Measurements from ENCODE around the gene HS2ST1. TPM values are rescaled to one million over a fixed set of nuclear protein-coding genes. Genes with fewer than 3 reads are reported as not detected.
A peak's percentile ranks its signal among the peaks of the same experiment; 100 is the strongest.
"Not testable (repeated sequence)": the region's sequence is repeated elsewhere in the genome, so short reads cannot be mapped to it uniquely, and the experiment has no call there.

The HS2ST1 gene
- 12.0 TPM for total RNA-seq
- long read RNA-seq, full-length matches to known transcripts: 6 of 9 reads
- long read RNA-seq, partial matches to known transcripts: 1 of 9 reads
- long read RNA-seq, other reads (novel, unspliced or antisense): 2 of 9 reads

DNA sequence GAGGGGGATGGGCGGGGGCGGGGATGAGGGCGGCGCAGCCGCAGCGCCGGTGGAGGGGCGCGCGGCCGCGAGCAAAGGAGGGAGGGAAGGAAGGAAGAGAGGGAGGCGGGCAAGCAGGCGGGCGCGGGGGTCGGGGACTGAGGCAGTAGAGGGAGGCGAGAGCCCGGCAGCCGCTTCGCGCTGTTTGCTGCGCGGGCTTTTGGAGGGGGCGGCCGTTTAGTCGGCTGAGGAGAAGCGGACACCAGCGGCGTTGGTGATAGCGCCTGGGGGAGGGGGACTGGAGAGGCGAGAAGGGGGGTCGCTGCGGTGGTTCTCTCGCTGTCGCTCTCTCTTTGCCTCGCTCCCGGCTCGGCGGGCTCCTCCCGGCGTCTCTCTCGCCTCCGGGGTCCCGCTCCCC lies at the start of gene HS2ST1:
TSS of gene HS2ST1 (plus strand) at position 35 of the 397 bp plus-strand sequence.
- intact Hi-C loops (cut with micrococcal nuclease): no loop called here
- ATAC-seq (no peak), DNase-seq (no peak)

DNA sequence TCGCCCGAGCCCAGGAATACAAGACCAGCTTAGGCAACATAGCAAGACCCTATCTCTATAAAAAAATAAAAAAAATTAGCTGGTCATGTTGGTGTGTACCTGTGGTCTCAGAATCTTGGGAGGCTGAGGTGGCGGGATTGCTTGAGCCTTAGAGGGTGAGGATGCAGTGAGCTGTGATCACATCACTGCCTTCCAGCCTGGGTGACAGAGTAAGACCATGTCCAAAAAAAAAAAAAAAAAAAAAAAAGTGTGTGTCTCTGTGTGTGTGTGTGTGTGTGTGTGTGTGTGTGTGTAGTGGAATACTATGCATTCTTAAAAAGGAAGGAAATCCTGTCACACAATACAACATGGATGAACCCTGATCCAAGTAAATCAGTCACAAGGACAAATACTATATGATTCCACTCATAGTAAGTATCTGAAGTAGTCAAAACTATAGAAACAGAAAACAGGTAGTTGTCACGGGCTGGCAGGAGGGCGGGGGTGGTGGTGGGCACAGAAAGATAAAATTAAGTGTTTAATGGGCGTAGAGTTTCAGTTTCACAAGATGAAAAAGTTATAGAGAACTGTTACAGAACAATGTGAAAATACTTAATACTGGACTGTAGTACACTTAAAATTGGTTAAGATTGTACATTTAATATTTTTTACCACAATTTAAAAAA lies 48.3 kb upstream of the HS2ST1 start:
- DNase-seq (no peak), ATAC-seq (no peak)
- intact Hi-C loops (cut with micrococcal nuclease): no loop called here

DNA sequence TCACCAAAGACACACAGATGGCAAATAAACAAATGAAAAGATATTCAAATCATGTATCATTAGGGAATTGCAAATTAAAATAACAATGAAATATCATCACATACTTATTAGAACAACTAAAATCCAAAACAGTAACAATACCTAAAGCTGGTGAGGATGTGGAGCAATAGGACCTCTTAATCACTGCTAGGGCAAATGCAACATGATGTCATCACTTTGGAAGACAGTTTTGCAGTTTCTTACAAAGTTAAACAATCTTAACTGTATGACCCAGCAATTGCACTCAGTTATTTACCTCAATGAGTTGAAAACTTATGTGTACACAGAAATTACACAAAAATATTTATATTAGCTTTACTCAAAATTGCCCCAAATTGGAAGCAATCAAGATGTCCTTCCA lies 47.8 kb upstream of the HS2ST1 start:
- DNase-seq: no peak
- ATAC-seq: no peak
- intact Hi-C loops (cut with micrococcal nuclease): no loop called here

DNA sequence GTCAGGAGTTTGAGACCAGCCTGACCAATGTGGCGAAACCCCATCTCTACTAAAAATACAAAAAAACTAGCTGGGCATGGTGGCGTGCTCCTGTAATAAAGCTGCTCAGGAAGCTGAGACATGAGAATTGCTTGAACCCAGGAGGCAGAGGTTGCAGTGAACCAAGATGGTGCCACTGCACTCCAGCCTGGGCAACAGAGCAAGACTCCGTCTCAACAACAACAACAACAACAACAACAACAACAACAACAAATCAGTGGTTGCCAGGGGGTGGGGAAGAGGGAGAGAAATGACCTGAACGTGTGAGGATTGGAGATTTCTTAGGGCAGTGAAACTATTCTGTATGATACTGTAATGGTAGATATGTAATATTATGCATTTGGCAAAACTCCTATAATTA lies 47.2 kb upstream of the HS2ST1 start:
- DNase-seq; intact Hi-C loops (cut with micrococcal nuclease); ATAC-seq: not testable (repeated sequence)

DNA sequence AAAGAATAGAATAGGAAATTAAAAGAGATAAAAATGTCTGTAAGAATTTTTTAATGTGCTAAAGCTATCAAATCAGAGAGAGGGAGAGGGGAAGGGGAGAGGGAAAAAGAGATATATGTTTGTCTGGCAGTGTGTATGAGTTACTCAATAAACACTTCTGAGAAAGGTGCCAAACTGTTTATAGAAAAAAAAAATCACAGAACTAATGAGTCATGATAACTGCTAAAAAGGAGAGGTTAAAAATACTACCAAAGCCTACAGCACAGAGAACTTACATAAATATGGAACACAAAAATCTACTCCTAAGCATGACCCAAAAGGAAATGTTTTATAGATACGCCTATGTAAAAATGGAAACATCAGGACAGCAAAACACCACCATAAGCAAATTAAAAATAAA lies 46.0 kb upstream of the HS2ST1 start:
- DNase-seq (no peak), ATAC-seq (peak; percentile 13)
- intact Hi-C loops (cut with micrococcal nuclease): no loop called here

DNA sequence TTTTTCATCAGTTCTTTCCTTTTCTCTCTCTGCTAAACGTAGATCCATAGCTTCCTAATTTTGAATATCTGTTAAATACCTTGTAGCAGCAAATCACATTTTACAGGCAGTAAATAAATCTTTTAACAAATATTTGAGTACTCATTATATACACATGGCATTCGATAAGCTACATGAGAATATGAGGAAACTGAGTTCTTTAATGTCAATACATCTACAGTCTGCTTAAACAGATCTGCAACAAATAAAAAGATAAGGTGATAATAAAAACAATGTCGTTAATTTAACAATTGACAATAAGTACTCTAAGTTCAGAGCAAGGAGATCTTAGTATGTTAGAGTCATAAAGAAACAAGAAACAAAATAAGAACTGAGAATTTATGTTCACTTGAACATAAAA lies 43.4 kb upstream of the HS2ST1 start:
- DNase-seq: no peak
- intact Hi-C loops (cut with micrococcal nuclease): no loop called here
- no peak for ATAC-seq

DNA sequence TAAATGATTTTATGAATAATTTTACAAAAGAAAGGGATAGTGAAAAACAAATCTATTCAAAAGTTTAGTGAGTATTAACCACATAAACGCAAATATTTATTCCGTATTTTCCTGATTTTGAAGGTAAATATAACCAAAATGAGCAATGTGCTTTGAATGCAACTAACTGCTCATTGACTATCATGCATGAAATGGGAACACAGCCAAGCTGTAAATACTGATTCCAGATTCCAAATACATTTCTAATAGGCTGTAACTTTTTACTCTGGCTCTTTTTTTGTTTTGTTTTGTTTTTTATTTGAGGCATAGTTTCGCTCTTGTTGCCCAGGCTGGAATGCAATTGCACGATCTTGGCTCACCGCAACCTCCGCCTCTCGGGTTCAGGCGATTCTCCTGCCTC lies 42.3 kb upstream of the HS2ST1 start:
- intact Hi-C loops (cut with micrococcal nuclease): no loop called here
- DNase-seq (no peak), ATAC-seq (no peak)

DNA sequence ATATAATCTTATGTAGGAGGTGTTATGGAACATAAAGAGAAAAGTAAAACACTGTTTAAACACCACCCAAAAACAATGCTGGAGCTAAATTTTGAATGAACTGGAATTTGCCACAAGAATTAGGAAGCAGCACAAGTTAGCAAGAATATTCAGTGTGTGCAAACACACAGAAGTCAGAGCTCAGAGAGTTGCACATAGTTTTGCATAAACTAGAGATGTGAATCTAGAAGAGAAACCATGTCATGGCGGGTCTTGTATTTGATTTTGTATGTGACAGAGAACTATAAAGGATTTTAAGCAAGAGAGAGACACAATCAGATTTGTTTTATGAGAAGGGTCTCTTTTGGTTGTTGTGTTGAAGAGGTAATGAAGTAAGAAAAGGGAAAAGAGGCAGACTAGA lies 38.7 kb upstream of the HS2ST1 start:
- ATAC-seq (no peak), DNase-seq (no peak)
- intact Hi-C loops (cut with micrococcal nuclease): no loop called here

DNA sequence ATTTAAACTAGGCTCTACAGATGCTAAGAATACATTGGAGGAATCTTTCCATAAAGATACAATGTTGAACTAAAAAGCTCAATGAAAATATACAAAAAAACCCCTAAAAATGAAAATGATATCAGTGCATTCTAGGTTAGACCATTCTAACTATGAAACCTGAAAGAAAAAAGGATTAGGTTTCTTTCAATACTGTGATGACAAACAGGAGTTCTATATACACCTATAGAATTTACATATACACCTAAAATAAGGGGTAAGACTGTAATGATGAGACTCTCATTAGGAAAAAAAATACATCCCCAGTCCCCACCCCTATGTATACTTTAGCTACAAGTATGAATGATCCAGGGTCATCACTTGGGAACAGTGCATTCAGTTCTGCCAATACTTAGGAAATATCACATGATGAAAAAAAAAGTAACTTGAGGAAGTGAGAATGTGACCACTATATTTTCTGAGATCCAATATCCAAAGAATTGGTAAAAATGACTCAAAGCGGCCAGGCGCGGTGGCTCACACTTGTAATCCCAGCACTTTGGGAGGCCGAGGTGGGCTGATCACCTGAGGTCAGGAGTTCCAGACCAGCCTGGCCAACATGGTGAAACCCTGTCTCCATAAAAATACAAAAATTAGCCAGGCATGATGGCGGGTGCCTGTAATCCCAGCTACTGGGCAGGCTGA lies 26.8 kb upstream of the HS2ST1 start:
- intact Hi-C loops (cut with micrococcal nuclease): no loop called here
- no peak for DNase-seq
- no peak for ATAC-seq

DNA sequence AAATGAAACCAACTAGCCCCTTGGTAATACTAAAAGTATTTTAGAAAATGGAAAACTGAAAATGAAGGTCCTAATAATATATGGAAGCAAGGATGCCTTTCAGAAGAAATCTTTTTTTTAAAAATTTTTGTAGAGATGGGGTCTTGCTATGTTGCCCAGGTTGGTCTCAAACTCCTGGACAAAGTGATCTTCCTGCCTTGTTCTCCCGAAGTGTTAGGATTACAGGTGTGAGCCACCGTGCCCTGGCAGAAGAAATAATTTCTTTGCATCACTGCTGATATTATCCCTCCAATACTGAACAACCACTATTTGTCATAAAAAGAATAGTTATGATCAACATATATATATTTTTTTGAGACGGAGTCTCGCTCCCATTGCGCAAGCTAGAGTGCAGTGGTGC lies 26.1 kb upstream of the HS2ST1 start:
- no peak for ATAC-seq
- DNase-seq: no peak
- intact Hi-C loops (cut with micrococcal nuclease): no loop called here

DNA sequence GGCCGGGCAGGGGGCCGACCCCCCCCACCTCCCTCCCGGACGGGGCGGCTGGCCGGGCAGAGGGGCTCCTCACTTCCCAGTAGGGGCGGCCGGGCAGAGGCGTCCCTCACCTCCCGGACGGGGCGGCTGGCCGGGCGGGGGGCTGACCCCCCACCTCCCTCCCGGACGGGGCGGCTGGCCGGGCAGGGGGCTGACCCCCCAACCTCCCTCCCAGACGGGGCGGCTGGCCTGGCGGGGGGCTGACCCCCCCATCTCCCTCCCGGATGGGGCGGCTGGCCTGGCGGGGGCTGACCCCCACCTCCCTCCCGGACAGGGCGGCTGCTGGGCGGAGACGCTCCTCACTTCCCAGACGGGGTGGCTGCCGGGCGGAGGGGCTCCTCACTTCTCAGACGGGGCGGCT lies 15.0 kb upstream of the HS2ST1 start:
- intact Hi-C loops (cut with micrococcal nuclease); ATAC-seq; DNase-seq: not testable (repeated sequence)

DNA sequence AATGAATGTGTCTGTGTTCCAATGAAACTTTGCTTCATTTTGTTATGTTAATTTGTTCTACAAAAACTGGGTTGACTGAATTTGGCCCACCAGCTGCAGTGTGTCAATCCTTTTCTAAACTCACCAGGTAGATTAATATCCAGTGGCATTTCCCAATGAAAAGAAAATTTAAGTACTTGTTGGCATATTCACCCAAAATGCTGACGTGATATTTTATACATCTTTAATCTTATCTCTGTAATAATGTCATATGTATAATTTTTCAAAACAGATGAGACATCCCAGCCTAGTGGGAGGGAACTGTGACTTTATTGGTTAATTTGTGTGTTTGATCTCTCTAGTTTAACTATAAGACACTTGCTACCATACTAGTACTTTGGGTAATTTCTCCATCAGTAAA lies 8.6 kb upstream of the HS2ST1 start:
- intact Hi-C loops (cut with micrococcal nuclease): no loop called here

DNA sequence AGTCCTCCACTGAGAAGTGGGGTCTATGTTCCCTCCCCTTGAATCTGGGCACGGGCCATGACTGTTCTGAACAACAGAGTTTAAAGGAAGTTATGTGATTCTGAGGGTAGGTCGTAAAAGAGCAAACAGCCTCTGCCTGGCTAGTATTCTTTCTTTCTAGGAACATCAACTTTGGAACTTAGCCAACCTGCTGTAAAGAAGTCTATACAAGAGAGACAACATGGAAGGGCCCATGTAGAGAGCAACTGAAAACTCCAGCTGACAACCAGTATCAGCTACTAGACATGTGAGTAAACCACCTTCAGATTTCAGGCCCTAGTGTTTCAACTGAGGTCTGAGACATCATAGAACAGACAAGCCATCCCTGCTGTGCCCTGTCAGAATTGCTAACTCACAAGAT lies 8.0 kb upstream of the HS2ST1 start:
- ATAC-seq: no peak
- no peak for DNase-seq
- intact Hi-C loops (cut with micrococcal nuclease): no loop called here

More for the DNA sequence above, 8.6 kb upstream of the HS2ST1 start:
- no peak for DNase-seq
- ATAC-seq: no peak

DNA sequence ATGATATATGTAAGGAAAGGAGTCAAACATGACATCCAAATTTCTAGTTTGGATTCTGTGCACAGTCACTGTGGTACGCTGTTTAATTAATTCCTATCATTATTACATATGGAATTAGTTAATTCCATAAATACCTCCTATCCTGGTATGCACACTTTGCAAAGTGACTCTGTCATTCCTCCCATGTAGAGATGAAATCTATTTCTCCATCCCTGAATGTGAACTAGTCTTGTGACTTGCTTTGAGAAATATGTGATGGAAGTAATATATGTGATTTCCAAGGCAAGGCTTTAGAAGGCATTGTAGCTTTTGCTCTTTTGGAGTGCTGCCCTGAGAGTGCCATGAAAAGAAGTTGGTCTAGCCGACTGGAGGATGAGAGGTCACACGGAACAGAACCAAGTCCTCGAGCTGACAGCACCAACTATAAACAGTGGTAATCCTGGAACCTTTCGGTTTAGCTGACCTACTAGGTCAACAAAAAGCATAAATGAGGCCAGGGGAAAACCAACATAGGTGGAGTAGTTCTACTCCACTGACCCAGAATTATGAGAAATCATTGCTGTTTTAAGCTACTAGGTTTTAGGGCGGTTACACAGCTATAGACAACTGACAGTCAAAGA lies 2.0 kb upstream of the HS2ST1 start:
- DNase-seq: no peak
- no peak for ATAC-seq
- intact Hi-C loops (cut with micrococcal nuclease): no loop called here

DNA sequence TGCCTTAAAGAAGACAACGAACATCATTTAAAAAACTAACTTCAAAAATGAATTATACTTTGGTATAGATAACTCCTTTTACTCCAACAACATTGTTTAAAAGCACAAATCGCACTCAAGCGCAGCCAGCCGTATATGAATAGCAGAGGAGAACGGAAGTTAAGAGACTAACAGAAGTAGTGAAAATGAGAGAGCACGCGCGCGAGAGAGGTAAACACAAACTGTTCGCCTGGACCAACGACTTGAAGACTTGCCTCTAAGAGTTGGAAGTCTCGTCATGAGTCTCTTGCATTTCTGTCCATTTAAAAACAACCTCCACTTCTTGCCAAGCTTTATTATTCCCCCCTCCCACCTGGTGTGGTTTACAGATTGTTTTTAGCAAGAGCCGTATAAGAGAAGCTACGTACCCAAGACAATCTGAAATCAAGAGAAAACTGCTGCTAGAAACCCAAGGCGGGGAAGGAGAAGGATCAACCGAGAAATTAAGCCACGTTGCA lies 988 bp upstream of the HS2ST1 start:
- DNase-seq (no peak), ATAC-seq (no peak)
- intact Hi-C loops (cut with micrococcal nuclease): no loop called here

DNA sequence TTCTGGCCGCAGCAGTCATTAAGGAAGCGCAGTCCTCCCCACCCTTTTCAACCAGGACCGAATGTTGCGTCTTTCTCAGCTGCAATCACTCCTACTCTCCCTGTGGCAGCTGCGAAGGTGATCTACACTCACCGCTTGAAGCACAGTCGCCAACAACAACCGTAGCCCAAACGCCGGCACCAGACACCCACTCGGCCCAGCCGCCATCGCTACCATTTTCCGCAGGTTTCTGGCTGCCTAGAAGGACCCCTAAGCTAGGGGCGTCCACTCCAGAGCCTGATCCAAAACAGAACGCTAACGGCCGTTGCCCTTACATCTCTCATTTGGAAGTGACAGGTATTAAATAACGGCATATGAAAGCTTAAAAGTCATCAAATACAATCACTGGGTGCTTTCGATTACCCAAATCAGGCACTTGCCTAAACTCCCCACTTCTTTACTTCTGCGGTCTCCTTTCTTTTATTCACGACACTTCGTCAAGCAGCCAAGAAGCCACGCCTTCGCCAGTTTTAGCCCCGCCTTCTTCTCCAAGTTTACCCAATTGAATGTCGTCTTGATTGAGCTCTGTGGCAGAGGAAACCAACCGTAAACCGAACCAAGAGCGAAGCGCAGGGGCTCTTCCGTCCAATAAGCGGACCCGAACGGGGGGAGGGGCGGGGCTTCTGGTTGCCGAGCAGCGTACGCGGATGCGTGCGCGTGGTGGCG lies 387 bp upstream of the HS2ST1 start, which contains the start of gene SELENOF:
TSS of gene SELENOF (minus strand) at position 231 of the 705 bp plus-strand sequence. CDS start at position 216, 15 bp downstream.
- peak; percentile 97 for ATAC-seq
- peak; percentile 99 for DNase-seq
- intact Hi-C loops (cut with micrococcal nuclease): no loop called here

DNA sequence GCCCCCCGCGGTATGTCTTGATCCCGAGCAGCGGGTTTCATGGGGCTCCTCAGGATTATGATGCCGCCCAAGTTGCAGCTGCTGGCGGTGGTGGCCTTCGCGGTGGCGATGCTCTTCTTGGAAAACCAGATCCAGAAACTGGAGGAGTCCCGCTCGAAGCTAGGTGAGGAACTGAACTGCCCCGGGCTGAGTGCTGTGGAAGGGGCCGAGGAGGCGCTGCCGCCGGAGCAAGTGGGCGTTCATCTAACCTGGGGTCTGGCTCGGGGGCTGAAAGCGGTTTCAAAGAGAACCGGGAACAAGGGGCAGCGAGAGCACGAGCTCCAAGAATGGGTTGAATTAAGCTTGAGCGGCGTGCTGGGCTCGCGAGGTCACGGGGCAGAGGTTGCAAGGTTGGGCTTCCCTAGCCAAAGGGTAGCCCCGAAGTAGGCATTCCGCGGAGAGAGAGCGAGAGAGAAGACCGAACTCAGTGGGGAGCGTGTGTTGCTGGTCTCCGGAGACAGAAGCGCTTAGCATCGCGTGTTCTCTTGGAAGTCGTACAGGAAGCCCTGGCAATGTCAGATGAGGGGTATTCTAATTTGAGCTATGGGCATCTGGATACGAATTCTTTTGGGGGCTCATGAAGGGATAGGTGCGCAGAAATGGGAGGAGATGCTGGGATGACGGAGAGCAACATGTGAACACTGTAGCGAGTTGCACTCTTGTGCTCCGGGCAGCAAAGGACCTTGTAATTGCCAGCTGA lies 732 bp downstream of the HS2ST1 start:
- ATAC-seq (peak; percentile 49), DNase-seq (peak; percentile 59)
- intact Hi-C loops (cut with micrococcal nuclease): no loop called here

DNA sequence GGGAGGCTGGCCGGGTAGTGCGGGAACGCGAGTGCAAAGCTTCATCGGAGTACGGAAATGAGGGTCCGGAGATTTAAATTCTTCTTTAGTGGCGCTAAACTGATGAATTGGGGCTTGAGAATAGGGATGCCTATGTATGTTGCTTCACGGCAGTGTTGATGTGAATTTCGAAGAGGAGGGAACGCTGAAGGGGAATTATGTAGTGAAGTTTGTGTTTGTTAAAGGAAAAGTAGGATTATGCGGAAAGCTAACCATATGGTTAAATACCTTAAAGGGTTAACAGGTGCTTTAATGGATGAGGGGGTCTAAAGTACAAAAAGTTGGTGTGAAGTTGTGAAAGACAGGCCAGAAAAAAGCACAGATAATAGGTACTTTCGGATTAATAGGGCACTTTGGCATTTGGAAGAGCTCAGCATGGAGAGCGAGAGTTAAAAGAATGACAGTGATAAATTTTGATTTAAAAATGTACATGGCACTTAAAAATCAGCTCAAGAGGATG lies 1.4 kb downstream of the HS2ST1 start:
- intact Hi-C loops (cut with micrococcal nuclease): no loop called here

DNA sequence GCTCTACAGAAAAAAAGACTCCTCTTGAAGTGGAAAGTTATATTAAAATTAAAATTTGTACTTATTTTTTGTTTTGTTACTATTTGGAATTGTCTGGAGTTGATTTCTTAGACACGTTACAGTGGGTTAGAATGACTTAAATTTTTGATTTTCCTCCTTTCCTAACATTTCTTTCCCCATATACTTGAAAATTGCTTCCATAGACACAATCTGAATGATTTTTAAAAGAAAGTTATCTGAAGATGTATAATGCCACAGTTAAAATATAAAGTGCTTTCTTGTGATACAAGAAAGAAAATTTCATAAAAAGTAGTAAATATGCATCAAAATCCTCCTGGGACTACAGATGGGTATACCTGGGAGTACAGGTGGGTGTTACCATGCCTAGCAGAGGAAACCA lies 2.3 kb downstream of the HS2ST1 start:
- ATAC-seq (no peak), DNase-seq (no peak)
- intact Hi-C loops (cut with micrococcal nuclease): no loop called here

More for the DNA sequence above, 1.4 kb downstream of the HS2ST1 start:
- DNase-seq: no peak
- no peak for ATAC-seq

Data from left ventricle myocardium superior (tissue), 1 donor.